IMR-90 (cell line): ENCODE measurements around the gene VGLL2. TPM values are rescaled to one million over a fixed set of nuclear protein-coding genes. Genes with fewer than 3 reads are reported as not detected.

Experiments
- ATAC-seq: fragments of 200-7000 bp; cut with Tn5 transposase; 2 replicates; pipeline ENCODE4 v1.9.1; 2020; ENCODE audit warnings: low read depth, mild to moderate bottlenecking, moderate library complexity
- BruUV-seq: library from RNA; stranded (reverse); fragments of 400-500 nt; replicated peaks from 2 replicates; lab custom pipeline; 2021; lab: Mats Ljungman, UMichigan
- CTCF ChIA-PET: fragments of 300-600 bp; formaldehyde crosslinking; extraction: SDS; loops from one replicate; lab custom pipeline; 2021; ENCODE audit warnings: antibody characterized with exemption; lab: Yijun Ruan, JAX
- POLR2A ChIA-PET: fragments of 300-600 bp; sonication (Branson Sonifier 250); formaldehyde crosslinking; loops from one replicate; lab custom pipeline; 2022; ENCODE audit warnings: antibody characterized with exemption; ENCODE audit not compliant: unreplicated experiment; lab: Charles Lee
- DNase-seq: peaks from one replicate; pipeline ENCODE4 v3.0.0; 2013
- H2AFZ ChIP-seq: replicated peaks from 2 replicates; pipeline ENCODE3; 2013; ENCODE audit warnings: low read length, mild to moderate bottlenecking; ENCODE audit not compliant: poor library complexity
- H2AK5ac ChIP-seq: 2 replicates; pipeline ENCODE4 v1.6.1; 2013; ENCODE audit warnings: low read depth, low read length, inconsistent platforms
- H2AK9ac ChIP-seq: replicated peaks from 2 replicates; pipeline ENCODE3; 2013; ENCODE audit warnings: mild to moderate bottlenecking, low read depth, low read length, moderate library complexity; ENCODE audit not compliant: poor library complexity
- H2BK120ac ChIP-seq: 2 replicates; pipeline ENCODE4 v1.6.1; 2013; ENCODE audit warnings: low read depth, low read length, inconsistent platforms
- H2BK15ac ChIP-seq: 3 replicates; pipeline ENCODE4 v1.6.1; 2013; ENCODE audit warnings: low read depth, low read length, inconsistent platforms
- H2BK20ac ChIP-seq: 2 replicates; pipeline ENCODE4 v1.6.1; 2013; ENCODE audit warnings: low read depth, mild to moderate bottlenecking, inconsistent platforms, low read length, moderate library complexity
- H2BK5ac ChIP-seq: 2 replicates; pipeline ENCODE4 v1.6.1; 2013; ENCODE audit warnings: mild to moderate bottlenecking, low read depth, low read length, inconsistent platforms; ENCODE audit not compliant: poor library complexity, severe bottlenecking
- H3K14ac ChIP-seq: replicated peaks from 2 replicates; pipeline ENCODE4 v1.6.1; 2013; ENCODE audit warnings: low read depth, low read length, inconsistent platforms
- H3K18ac ChIP-seq: 2 replicates; pipeline ENCODE4 v1.6.1; 2013; ENCODE audit warnings: low read depth, low read length, control low read depth
- H3K23ac ChIP-seq: 2 replicates; pipeline ENCODE4 v1.6.1; 2013; ENCODE audit warnings: low read depth, low read length, inconsistent platforms
- H3K27ac ChIP-seq: 2 replicates; pipeline ENCODE4 v1.5.1; 2013; ENCODE audit warnings: mild to moderate bottlenecking, control low read depth, low read length; ENCODE audit not compliant: insufficient read depth
- H3K27me3 ChIP-seq: 2 replicates; pipeline ENCODE4 v1.6.1; 2013; ENCODE audit warnings: low read length; ENCODE audit not compliant: control insufficient read depth, insufficient read depth
- H3K36me3 ChIP-seq: 2 replicates; pipeline ENCODE4 v1.6.1; 2013; ENCODE audit warnings: low read length, mixed read lengths; ENCODE audit not compliant: control insufficient read depth, insufficient read depth
- H3K4ac ChIP-seq: 2 replicates; pipeline ENCODE4 v1.6.1; 2013; ENCODE audit warnings: low read depth, low read length, inconsistent platforms
- H3K4me1 ChIP-seq: 2 replicates; pipeline ENCODE4 v1.6.1; 2013; ENCODE audit warnings: low read length, mixed read lengths; ENCODE audit not compliant: control insufficient read depth, insufficient read depth
- H3K4me2 ChIP-seq: 2 replicates; pipeline ENCODE4 v1.6.1; 2013; ENCODE audit warnings: low read depth, mild to moderate bottlenecking, control low read depth, low read length, moderate library complexity
- H3K4me3 ChIP-seq: 2 replicates; pipeline ENCODE4 v1.5.1; 2013; ENCODE audit warnings: low read depth, mild to moderate bottlenecking, control low read depth, low read length, moderate library complexity; ENCODE audit not compliant: insufficient read depth
- H3K56ac ChIP-seq: 2 replicates; pipeline ENCODE4 v1.6.1; 2013; ENCODE audit warnings: low read length, inconsistent platforms; ENCODE audit not compliant: insufficient read depth; ENCODE audit errors: extremely low read depth
- H3K79me1 ChIP-seq, 2 experiments: 2 replicates each; pipeline ENCODE4 v1.6.1; 2013; ENCODE audit warnings: low read length in 2 of 2, inconsistent platforms in 1 of 2, low read depth in 1 of 2
- H3K9ac ChIP-seq: 2 replicates; pipeline ENCODE4 v1.6.1; 2013; ENCODE audit warnings: low read depth, low read length, control low read depth
- H3K9me1 ChIP-seq: 2 replicates; pipeline ENCODE4 v1.6.1; 2013; ENCODE audit warnings: low read length, inconsistent platforms; ENCODE audit not compliant: insufficient read depth
- H3K9me3 ChIP-seq: 2 replicates; pipeline ENCODE4 v1.6.1; 2013; ENCODE audit warnings: low read length; ENCODE audit not compliant: control insufficient read depth, insufficient read depth
- H4K20me1 ChIP-seq: 2 replicates; pipeline ENCODE4 v1.6.1; 2013; ENCODE audit warnings: low read length, inconsistent platforms; ENCODE audit not compliant: insufficient read depth
- H4K5ac ChIP-seq: 2 replicates; pipeline ENCODE4 v1.6.1; 2013; ENCODE audit warnings: mild to moderate bottlenecking, low read depth, low read length, control low read depth
- H4K8ac ChIP-seq, 2 experiments: 2 replicates each; pipeline ENCODE4 v1.6.1; 2013; ENCODE audit warnings: low read depth in 2 of 2, low read length in 2 of 2, control low read depth in 1 of 2, inconsistent platforms in 1 of 2
- H4K91ac ChIP-seq: 2 replicates; pipeline ENCODE4 v1.6.1; 2013; ENCODE audit warnings: low read depth, low read length, inconsistent platforms; ENCODE audit not compliant: insufficient read depth
- FOS ChIP-seq: fragments of 150-350 bp; IDR thresholded peaks from 2 replicates; pipeline ENCODE4 v1.6.1; 2016; ENCODE audit warnings: low read depth, low read length
- MAFK ChIP-seq: IDR thresholded peaks from 2 replicates; pipeline ENCODE4 v1.6.1; 2012; ENCODE audit warnings: low read depth, low read length, improper control_type of control experiment
- MXI1 ChIP-seq: IDR thresholded peaks from 2 replicates; pipeline ENCODE4 v1.6.1; 2012; ENCODE audit warnings: low read depth, mild to moderate bottlenecking, low read length, moderate library complexity, borderline replicate concordance
- NFE2L2 ChIP-seq: fragments of 150-350 bp; IDR thresholded peaks from 2 replicates; pipeline ENCODE4 v1.6.1; 2016; ENCODE audit warnings: low read depth, mild to moderate bottlenecking, low read length
- POLR2A ChIP-seq: IDR thresholded peaks from 2 replicates; pipeline ENCODE4 v1.6.1; 2012; ENCODE audit warnings: mild to moderate bottlenecking, low read depth, low read length
- RCOR1 ChIP-seq: IDR thresholded peaks from 2 replicates; pipeline ENCODE4 v1.6.1; 2012; ENCODE audit warnings: mild to moderate bottlenecking, low read length, improper control_type of control experiment; ENCODE audit not compliant: insufficient replicate concordance
- RFX5 ChIP-seq: IDR thresholded peaks from 2 replicates; pipeline ENCODE4 v1.8.0; 2012; ENCODE audit warnings: low read depth, mild to moderate bottlenecking, low read length, moderate library complexity
- WGBS, 2 experiments: methylation state at CpG; one replicate each; pipeline versions ENCODE4 v1.1.5 to v1.1.7; 2013; ENCODE audit warnings: missing lambda C conversion rate in 2 of 2; ENCODE audit not compliant: insufficient read length in 1 of 2; ENCODE audit errors: extremely low coverage in 2 of 2; 5-methylcytosine and 5-hydroxymethylcytosine counted together
- dilution Hi-C: fragments of 300-500 bp; cut with HindIII; formaldehyde crosslinking; loops from one replicate; pipeline ENCODE4 v1.14.3; 2018; ENCODE audit warnings: low sequenced_read_pairs; ENCODE audit not compliant: unreplicated experiment
- in situ Hi-C: fragments of 300-500 bp; cut with MboI; formaldehyde crosslinking; loops from 3 replicates; pipeline ENCODE4 v1.14.3; 2019; ENCODE audit warnings: low sequenced_read_pairs, inconsistent platforms, mixed read lengths
- intact Hi-C: fragments of 100-400 bp; cut with micrococcal nuclease; formaldehyde crosslinking; loops from 2 replicates; pipeline ENCODE4 v1.10.0; 2022
- polyA plus RNA-seq, 3 experiments: library from polyadenylated mRNA; depleted of rRNA; stranded (reverse); fragments of >200 nt; gene quantifications; 2 replicates each; pipeline ENCODE4 v1.2.3, GENCODE V29; 2012; ENCODE audit warnings: low replicate concordance in 1 of 3
- total RNA-seq: library from RNA; depleted of rRNA; stranded (reverse); fragments of >200 nt; gene quantifications from 2 replicates; pipeline ENCODE4 v1.2.3, GENCODE V29; 2012

VGLL2 gene
- total and polyA plus RNA-seq, 2 of the 4 experiments (the other 2 are of a cell fraction): not detected

- H3K23ac ChIP-seq: no peak overlapping the region
- no peak overlapping the region for H4K8ac ChIP-seq
- dilution Hi-C loops: no loop called here
- WGBS, 2 experiments: no CpG with 5 or more reads among the region's 8 CpGs
- no peak overlapping the region for H2AK9ac ChIP-seq
- H3K36me3 ChIP-seq: no peaks in the 10 kb centered on the region
- TF ChIP-seq NFE2L2 (no peak), POLR2A (no peak), RFX5 (no peak), RCOR1 (no peak), FOS (no peak), MAFK (no peak), MXI1 (no peak)
- H4K91ac ChIP-seq: no peak overlapping the region
- DNase-seq: no peak
- no peak overlapping the region for H3K18ac ChIP-seq
- H3K79me1 ChIP-seq: no peaks in the 10 kb centered on the region
- H3K4ac ChIP-seq: no peak overlapping the region
- no TSS peak for BruUV-seq
- H3K4me2 ChIP-seq: no peak overlapping the region
- POLR2A ChIA-PET: no interaction called here
- H3K9me1 ChIP-seq: no peaks in the 10 kb centered on the region
- peaks cover 4% of the 10 kb centered on the region; the same call in 1 of the 2 replicates for H3K9me3 ChIP-seq
- no peaks in the 10 kb centered on the region; the same call in 1 of the 2 replicates for H3K4me1 ChIP-seq
- no peak overlapping the region for H2BK15ac ChIP-seq
- H2BK20ac ChIP-seq: no peak overlapping the region
- H4K5ac ChIP-seq: no peak overlapping the region
- no peak overlapping the region for H3K14ac ChIP-seq
- no peak overlapping the region for H2BK120ac ChIP-seq
- no peak overlapping the region for H2BK5ac ChIP-seq
- H4K20me1 ChIP-seq: no peaks in the 10 kb centered on the region
- no peak for ATAC-seq
- H3K4me3 ChIP-seq: no peak overlapping the region
- intact Hi-C loops: no loop called here
- H2AFZ ChIP-seq: no peak overlapping the region
- CTCF ChIA-PET: no interaction called here
- H3K27ac ChIP-seq: no peak overlapping the region
- H3K27me3 ChIP-seq: peaks cover 56% of the 10 kb centered on the region
- no peak overlapping the region for H3K56ac ChIP-seq
- in situ Hi-C loops: no loop called here
- no peak overlapping the region for H3K9ac ChIP-seq
- no peak overlapping the region for H2AK5ac ChIP-seq
Observed at GRCh38 chr6:117262799-117263198, 2.6 kb upstream of the VGLL2 start.
